Neural cell (in vitro differentiated cells): Measurements from ENCODE around the gene FXR1.

Source experiments
- CTCF ChIP-seq: fragments of 450-650 bp; IDR thresholded peaks from 2 replicates; pipeline ENCODE4 v1.5.1; 2014; ENCODE audit warnings: antibody characterized with exemption, mild to moderate bottlenecking, moderate library complexity; ENCODE audit not compliant: poor library complexity, severe bottlenecking
- EZH2 ChIP-seq: fragments of 200-600, 300-800 bp; shearing (Covaris generic), sonication (generic); IDR thresholded peaks from 2 replicates; pipeline ENCODE4 v1.6.1; 2014; ENCODE audit warnings: antibody characterized with exemption, low read length, borderline replicate concordance, mild to moderate bottlenecking; ENCODE audit not compliant: insufficient read depth, poor library complexity, severe bottlenecking
- POLR2AphosphoS5 ChIP-seq: IDR thresholded peaks from 2 replicates; pipeline ENCODE4 v1.6.1; 2012
- REST ChIP-seq: IDR thresholded peaks from 2 replicates; pipeline ENCODE4 v1.6.1; 2012; ENCODE audit warnings: borderline replicate concordance

- TF ChIP-seq CTCF (peak; percentile 78), EZH2 (no peak), POLR2AphosphoS5 (peak; percentile 95), REST (peak; percentile 80)
Measured at GRCh38 chr3:180912304-180913296, at the start of gene FXR1.
